NCI-H748 (cell line): ENCODE data around the gene TRA2B.

Source experiments
- DNase-seq: peaks from one replicate; lab custom pipeline; 2025; ENCODE audit not compliant: unreplicated experiment; lab: John Stamatoyannopoulos, UW

The TRA2B gene

GRCh38 chr3:185954366-185954723 is 16.5 kb upstream of the TRA2B start:
- DNase-seq, result no peak

DNA sequence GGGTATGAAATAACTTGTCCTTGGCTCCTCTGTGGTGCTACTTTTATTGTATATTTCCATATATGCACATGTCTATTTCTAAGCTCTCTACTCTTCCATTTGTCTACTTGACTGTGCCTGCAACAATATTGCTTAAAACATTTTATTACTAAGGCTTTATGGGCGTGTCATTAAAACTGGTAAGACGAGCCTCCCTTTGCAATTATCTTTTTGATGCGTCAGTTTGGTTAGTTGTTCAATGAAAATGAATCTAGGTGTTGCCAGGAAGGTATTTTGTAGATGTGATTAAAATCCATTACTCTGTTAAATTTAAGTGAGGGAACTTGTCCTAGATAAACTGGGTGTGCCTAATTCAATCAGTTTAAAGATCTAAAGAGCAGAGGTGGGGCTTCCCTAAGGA is 12.9 kb upstream of the TRA2B start:
- peak; percentile 22 for DNase-seq

DNA sequence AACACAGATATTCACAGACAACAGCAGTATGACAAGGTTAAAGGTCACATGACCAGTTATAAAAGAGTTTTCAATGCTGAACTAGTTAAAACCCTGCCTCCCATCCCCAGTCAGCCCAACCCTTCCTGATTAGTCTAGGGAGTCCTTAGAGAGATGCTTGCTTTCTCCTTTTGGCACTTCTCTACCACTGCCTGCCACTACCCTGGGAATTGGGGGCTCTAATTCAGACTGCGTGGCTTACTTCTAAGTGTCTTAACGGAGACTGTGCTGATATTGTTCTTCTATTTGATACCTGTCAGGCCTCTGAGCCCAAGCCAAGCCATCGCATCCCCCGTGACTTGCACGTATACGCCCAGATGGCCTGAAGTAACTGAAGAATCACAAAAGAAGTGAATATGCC is 11.7 kb upstream of the TRA2B start:
- DNase-seq, result no peak

DNA sequence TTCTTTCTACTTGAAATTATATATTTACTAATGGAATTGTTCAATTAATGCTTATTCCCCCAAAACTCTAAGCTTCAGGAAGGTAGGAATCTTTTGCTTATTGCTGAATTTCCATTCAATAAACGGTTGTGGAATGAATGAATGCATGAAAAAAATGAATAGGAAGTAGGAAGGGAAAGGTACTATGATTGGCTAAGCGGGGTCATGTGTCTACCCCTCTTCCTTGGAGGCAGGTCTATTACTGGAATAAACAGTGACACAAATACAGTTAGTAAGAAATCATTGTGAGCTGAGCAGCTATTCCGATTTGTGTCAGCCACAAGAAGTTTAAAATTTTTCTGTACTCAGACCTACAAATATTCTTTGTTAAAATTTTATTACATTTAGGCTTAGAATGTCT is 10.5 kb upstream of the TRA2B start:
- DNase-seq, result no peak

DNA sequence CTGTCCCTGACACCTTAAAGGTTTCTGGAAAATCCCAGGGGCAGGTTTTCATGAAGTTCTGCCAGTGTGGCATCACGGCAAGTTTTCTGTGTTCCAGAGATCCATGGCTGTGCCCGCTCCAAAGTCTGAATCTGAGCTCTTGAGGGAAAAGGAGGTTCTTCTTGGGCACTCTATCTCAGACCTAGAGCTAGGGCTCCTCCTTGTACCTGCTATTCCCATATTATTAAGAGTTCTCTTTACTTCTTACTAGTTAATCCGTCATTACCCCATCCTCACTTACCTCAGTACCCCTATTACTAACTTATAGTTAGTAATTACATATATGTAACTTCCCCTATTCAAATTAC is 5.9 kb upstream of the TRA2B start:
- DNase-seq, result no peak

- peak; percentile 65 for DNase-seq
Observed at GRCh38 chr3:185942907-185943759, 5.3 kb upstream of the TRA2B start.

GRCh38 chr3:185942396-185942795 is 4.6 kb upstream of the TRA2B start:
- no peak for DNase-seq

DNA sequence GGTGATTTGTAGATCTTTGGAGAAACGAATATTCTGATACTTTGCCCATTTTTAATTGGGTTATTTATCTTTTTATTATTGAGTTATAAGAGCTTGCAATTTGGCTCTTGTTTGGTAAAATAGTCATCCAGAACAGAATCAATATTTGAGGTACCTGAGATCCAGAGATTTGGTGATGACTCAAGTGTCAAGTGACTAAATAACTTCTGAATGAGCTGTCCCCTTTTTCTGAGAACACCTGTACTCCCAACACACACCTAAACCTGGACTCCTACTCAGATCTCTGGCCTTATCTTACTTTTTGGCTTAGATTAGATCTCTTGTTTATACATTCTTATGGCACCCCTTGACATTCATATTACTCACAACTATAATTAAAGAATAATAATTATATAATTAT is 3.1 kb upstream of the TRA2B start:
- DNase-seq, result no peak

DNA sequence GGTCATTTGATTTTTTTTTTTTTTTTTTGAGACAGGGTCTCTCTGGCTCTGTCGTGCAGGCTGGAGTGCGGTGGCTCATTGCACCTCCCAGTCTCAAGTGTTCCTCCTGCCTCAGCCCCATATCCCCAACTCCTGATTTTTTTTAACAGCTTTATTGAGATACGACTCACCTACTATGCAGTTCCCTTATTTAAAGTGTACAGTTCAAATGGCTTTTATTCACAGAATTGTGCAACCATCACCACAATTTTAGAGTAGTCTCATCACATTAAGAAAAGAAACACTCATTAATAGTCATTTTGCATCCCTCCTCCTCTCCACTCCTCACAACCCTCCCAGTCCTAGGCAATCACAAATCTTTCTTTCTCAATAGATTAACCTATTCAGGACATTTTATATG is 1.9 kb upstream of the TRA2B start:
- no peak for DNase-seq

- DNase-seq, result peak; percentile 87
Observed at GRCh38 chr3:185936814-185937688, 763 bp downstream of the TRA2B start.

- DNase-seq, result no peak
Observed at GRCh38 chr3:185936273-185936629, 1.6 kb downstream of the TRA2B start.

- DNase-seq, result no peak
Observed at GRCh38 chr3:185935465-185936272, 2.1 kb downstream of the TRA2B start.

DNA sequence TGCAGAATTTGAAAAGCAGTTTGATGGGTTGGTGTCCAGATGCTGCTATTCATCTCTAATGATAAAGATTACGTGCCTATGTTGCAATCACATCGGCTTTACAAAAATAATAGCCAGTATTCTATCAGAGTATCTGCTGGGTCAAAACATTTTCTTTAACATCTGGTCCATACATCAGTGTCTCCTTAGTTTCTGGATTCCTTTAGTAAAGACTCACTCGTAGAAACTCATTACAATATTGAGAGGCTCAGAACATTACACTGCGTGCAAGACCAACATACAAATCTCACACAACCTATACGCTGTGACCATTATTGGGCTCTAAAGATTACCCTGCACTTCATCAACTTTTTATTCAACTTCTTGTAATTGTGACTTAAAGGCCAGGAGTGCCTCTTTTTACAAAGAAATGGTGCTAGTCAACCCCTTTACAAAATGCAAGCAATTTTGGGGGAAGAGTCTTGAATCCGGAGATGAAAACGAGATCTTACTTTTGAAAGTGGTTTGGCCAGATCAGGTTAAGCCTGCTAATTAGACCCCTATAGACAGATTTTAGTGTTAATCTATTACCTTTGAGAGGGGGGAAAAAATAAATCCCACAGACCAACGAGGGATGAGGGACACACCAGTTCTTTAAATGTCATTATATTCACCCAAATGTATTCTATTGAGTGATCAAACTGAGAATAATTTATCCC is 2.9 kb downstream of the TRA2B start:
- no peak for DNase-seq

DNA sequence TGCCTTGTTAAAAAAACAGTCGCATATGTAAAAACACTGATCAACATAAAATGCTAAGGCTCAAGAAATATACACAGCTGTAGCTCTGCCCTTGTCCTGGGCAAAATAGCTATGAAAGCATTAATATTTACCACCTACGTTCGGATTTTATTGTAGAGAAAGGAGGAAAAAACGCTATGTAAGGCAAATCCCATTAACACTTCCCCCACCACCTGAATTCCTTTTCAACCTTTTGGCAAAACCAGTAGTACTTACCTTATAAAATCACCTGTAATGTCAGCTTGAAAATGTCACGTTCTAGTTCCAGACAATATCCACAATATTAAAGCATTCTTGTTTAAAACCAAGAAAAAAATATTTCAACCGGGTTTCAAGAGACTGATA is 3.6 kb downstream of the TRA2B start:
- no peak for DNase-seq

GRCh38 chr3:185933374-185934173 is 4.2 kb downstream of the TRA2B start:
- no peak for DNase-seq

GRCh38 chr3:185931777-185932612 is 5.8 kb downstream of the TRA2B start:
- no peak for DNase-seq

- no peak for DNase-seq
Observed at GRCh38 chr3:185930393-185931107, 7.3 kb downstream of the TRA2B start.
